Stimulated activated CD4-positive, alpha-beta T cell treated with anti-CD3 and anti-CD28 coated beads, Interleukin-2, amount 100 ng/mL, for 4 hours (primary cell): ENCODE data around the gene TGFBR1.
"Not testable (repeated sequence)": the region's sequence is repeated elsewhere in the genome, so short reads cannot be mapped to it uniquely, and the experiment has no call there.

Experiments used
- DNase-seq: peaks from one replicate; pipeline ENCODE4 v3.0.0-alpha.2; 2020; ENCODE audit warnings: low read depth

TGFBR1 gene

GRCh38 chr9:99189887-99190596 lies 85.1 kb downstream of the TGFBR1 start:
- DNase-seq = no peak

- no peak for DNase-seq
These were observed 85.8 kb downstream of the TGFBR1 start for GRCh38 chr9:99190597-99191283.

- no peak for DNase-seq
These were observed 88.0 kb downstream of the TGFBR1 start for GRCh38 chr9:99192786-99193465.

- DNase-seq = no peak
These were observed 88.5 kb downstream of the TGFBR1 start for GRCh38 chr9:99193466-99193821.

- DNase-seq = not testable (repeated sequence)
These were observed 91.6 kb downstream of the TGFBR1 start for GRCh38 chr9:99196484-99196883.

- DNase-seq = no peak
These were observed 92.3 kb downstream of the TGFBR1 start for GRCh38 chr9:99197124-99197630.

GRCh38 chr9:99197987-99198386 lies 93.1 kb downstream of the TGFBR1 start:
- no peak for DNase-seq

GRCh38 chr9:99199938-99200539 lies 95.1 kb downstream of the TGFBR1 start:
- no peak for DNase-seq

- no peak for DNase-seq
These were observed 96.7 kb downstream of the TGFBR1 start for GRCh38 chr9:99201603-99202002.
